Panc1 (cell line): Measurements from ENCODE around the gene EXOC8. TPM values are rescaled to one million over a fixed set of nuclear protein-coding genes. Genes with fewer than 3 reads are reported as not detected.

ENCODE experiments used
- ATAC-seq: fragments of 200-7000 bp; cut with Tn5 transposase; 2 replicates; pipeline ENCODE4 v1.9.1; 2020; ENCODE audit warnings: mild to moderate bottlenecking, moderate library complexity
- BruUV-seq: library from RNA; stranded (reverse); fragments of 400-500 nt; replicated peaks from 2 replicates; lab custom pipeline; 2021; lab: Mats Ljungman, UMichigan
- CTCF ChIA-PET: fragments of 300-600 bp; sonication (Branson Sonifier 250); formaldehyde crosslinking; loops from one replicate; lab custom pipeline; 2022; ENCODE audit warnings: antibody characterized with exemption; lab: Charles Lee
- POLR2A ChIA-PET: fragments of 300-600 bp; sonication (Branson Sonifier 250); formaldehyde crosslinking; loops from one replicate; lab custom pipeline; 2022; ENCODE audit warnings: antibody characterized with exemption; lab: Charles Lee
- DNase-seq: peaks from one replicate; pipeline ENCODE4 v3.0.0-alpha.2; 2010; ENCODE audit warnings: low read depth, low spot score
- H3K27ac ChIP-seq: 2 replicates; pipeline ENCODE4 v1.5.1; 2011; ENCODE audit warnings: mild to moderate bottlenecking, low read length, inconsistent platforms
- H3K27me3 ChIP-seq: fragments of 200-500 bp; sonication (Bioruptor generic); 2 replicates; pipeline ENCODE4 v1.6.0; 2014; ENCODE audit warnings: low read length, inconsistent platforms; ENCODE audit not compliant: control insufficient read depth, insufficient read depth
- H3K36me3 ChIP-seq: fragments of 200-500 bp; sonication (Bioruptor generic); 2 replicates; pipeline ENCODE4 v1.5.1; 2014; ENCODE audit warnings: inconsistent platforms, mild to moderate bottlenecking, low read length, moderate library complexity; ENCODE audit not compliant: control insufficient read depth, insufficient read depth
- H3K4me1 ChIP-seq: 2 replicates; pipeline ENCODE4 v1.5.1; 2011; ENCODE audit warnings: inconsistent platforms, mild to moderate bottlenecking, low read length, moderate library complexity; ENCODE audit not compliant: control insufficient read depth, insufficient read depth
- H3K4me3 ChIP-seq, 2 experiments: 2 replicates each; pipeline ENCODE4 v1.5.1; 2011 to 2012; ENCODE audit warnings: low read depth in 2 of 2, low read length in 2 of 2, mild to moderate bottlenecking in 2 of 2, inconsistent platforms in 1 of 2, moderate library complexity in 1 of 2
- H3K9me3 ChIP-seq: fragments of 200-500 bp; sonication (Bioruptor generic); 2 replicates; pipeline ENCODE4 v1.5.1; 2014; ENCODE audit warnings: low read depth, mild to moderate bottlenecking, inconsistent platforms, low read length, moderate library complexity; ENCODE audit not compliant: control insufficient read depth, insufficient read depth
- CTCF ChIP-seq: fragments of 450-650 bp; IDR thresholded peaks from 2 replicates; pipeline ENCODE4 v1.5.1; 2017; ENCODE audit warnings: mild to moderate bottlenecking
- POLR2AphosphoS5 ChIP-seq: IDR thresholded peaks from 2 replicates; pipeline ENCODE4 v1.6.1; 2012; ENCODE audit warnings: mild to moderate bottlenecking, low read depth, low read length, moderate library complexity
- SIN3A ChIP-seq: IDR thresholded peaks from 2 replicates; pipeline ENCODE4 v1.6.1; 2012; ENCODE audit warnings: low read depth, mild to moderate bottlenecking, low read length, moderate library complexity, borderline replicate concordance; ENCODE audit not compliant: insufficient read depth
- TCF7L2 ChIP-seq: IDR thresholded peaks from 2 replicates; pipeline ENCODE4 v1.6.1; 2011; ENCODE audit warnings: mild to moderate bottlenecking, low read depth, low read length, inconsistent platforms
- in situ Hi-C: cut with HindIII; loops from 2 replicates; pipeline ENCODE4 v1.10.0; 2016; ENCODE audit warnings: low sequenced_read_pairs, low pct_unique_long_range_greater_than_20kb
- intact Hi-C: fragments of 100-400 bp; cut with micrococcal nuclease; formaldehyde crosslinking; loops from one replicate; pipeline ENCODE4 v1.10.0; 2022; ENCODE audit not compliant: unreplicated experiment
- total RNA-seq: library from RNA; stranded (reverse); gene quantifications from one replicate; pipeline ENCODE4 v1.2.1, GENCODE V29; 2021; ENCODE audit not compliant: unreplicated experiment
- TF ChIP-seq, protein P1 (sequence below), 2 experiments: IDR thresholded peaks; 2 replicates each; pipeline ENCODE4 v1.6.1; 2011 to 2012; ENCODE audit warnings: low read depth in 2 of 2, control low read depth in 1 of 2, low read length in 1 of 2, mild to moderate bottlenecking in 1 of 2, moderate library complexity in 1 of 2; ENCODE audit not compliant: insufficient read depth in 1 of 2

Gene EXOC8
- total RNA-seq, 1 experiment from 2014 or later, result 14.0 TPM

GRCh38 chr1:231363624-231364023, 26.0 kb upstream of the EXOC8 start:
- DNase-seq (no peak), ATAC-seq (no peak)
- no peaks in the 10 kb centered on the region for H3K27me3 ChIP-seq
- H3K27ac ChIP-seq, result no peak overlapping the region
- POLR2A ChIA-PET, result no interaction called here
- in situ Hi-C loops (no loop called here), intact Hi-C loops (no loop called here)
- H3K4me3 ChIP-seq, result no peak overlapping the region
- no TSS peak for BruUV-seq
- CTCF ChIA-PET, result no interaction called here
- H3K4me1 ChIP-seq, result no peaks in the 10 kb centered on the region
- no peaks in the 10 kb centered on the region for H3K9me3 ChIP-seq
- H3K36me3 ChIP-seq, result peaks cover 2% of the 10 kb centered on the region; the same call in 1 of the 2 replicates
- no peak for TF ChIP-seq TCF7L2
- TF ChIP-seq POLR2AphosphoS5, result no peak
- TF ChIP-seq SIN3A, result no peak
- no peak for TF ChIP-seq CTCF
- TF ChIP-seq, protein P1, sequence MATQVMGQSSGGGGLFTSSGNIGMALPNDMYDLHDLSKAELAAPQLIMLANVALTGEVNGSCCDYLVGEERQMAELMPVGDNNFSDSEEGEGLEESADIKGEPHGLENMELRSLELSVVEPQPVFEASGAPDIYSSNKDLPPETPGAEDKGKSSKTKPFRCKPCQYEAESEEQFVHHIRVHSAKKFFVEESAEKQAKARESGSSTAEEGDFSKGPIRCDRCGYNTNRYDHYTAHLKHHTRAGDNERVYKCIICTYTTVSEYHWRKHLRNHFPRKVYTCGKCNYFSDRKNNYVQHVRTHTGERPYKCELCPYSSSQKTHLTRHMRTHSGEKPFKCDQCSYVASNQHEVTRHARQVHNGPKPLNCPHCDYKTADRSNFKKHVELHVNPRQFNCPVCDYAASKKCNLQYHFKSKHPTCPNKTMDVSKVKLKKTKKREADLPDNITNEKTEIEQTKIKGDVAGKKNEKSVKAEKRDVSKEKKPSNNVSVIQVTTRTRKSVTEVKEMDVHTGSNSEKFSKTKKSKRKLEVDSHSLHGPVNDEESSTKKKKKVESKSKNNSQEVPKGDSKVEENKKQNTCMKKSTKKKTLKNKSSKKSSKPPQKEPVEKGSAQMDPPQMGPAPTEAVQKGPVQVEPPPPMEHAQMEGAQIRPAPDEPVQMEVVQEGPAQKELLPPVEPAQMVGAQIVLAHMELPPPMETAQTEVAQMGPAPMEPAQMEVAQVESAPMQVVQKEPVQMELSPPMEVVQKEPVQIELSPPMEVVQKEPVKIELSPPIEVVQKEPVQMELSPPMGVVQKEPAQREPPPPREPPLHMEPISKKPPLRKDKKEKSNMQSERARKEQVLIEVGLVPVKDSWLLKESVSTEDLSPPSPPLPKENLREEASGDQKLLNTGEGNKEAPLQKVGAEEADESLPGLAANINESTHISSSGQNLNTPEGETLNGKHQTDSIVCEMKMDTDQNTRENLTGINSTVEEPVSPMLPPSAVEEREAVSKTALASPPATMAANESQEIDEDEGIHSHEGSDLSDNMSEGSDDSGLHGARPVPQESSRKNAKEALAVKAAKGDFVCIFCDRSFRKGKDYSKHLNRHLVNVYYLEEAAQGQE (IDR thresholded peaks at IDR 0.05; ENCODE audit: insufficient read depth in 1 of 2, low read depth in 2 of 2, low read length in 1 of 2), result no peak

DNA sequence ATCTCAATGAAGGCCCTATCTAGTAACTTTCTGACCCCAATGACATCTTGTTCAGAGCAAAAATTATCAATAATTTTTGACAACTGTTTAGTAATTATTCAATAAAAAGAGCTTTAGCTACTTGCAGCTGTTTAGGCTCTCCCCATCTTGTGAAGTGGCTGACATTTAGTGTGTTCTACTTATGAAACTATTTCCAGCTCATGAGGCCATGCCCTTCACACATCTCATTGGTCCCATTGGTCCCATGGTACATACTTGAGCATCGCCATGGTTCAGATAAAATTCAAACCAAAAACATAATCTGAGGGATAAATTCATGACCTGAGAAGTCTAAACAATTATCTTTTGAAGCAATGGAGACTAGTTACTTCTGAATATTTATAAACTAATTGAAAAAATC, 24.7 kb upstream of the EXOC8 start:
- H3K27me3 ChIP-seq, result no peaks in the 10 kb centered on the region
- no TSS peak for BruUV-seq
- peaks cover 4% of the 10 kb centered on the region; the same call in 1 of the 2 replicates for H3K4me1 ChIP-seq
- peaks cover 2% of the 10 kb centered on the region; the same call in 1 of the 2 replicates for H3K36me3 ChIP-seq
- no peaks in the 10 kb centered on the region for H3K9me3 ChIP-seq
- ChIA-PET CTCF (no interaction called here), POLR2A (no interaction called here)
- DNase-seq (no peak), ATAC-seq (no peak)
- intact Hi-C loops (no loop called here), in situ Hi-C loops (no loop called here)
- no peak overlapping the region for H3K4me3 ChIP-seq
- TF ChIP-seq SIN3A (no peak), TCF7L2 (no peak), CTCF (no peak), POLR2AphosphoS5 (no peak)
- TF ChIP-seq, protein P1 (IDR thresholded peaks at IDR 0.05; ENCODE audit: insufficient read depth in 1 of 2, low read depth in 2 of 2, low read length in 1 of 2), result no peak
- H3K27ac ChIP-seq, result no peak overlapping the region
